HepG2 (cell line): ENCODE measurements around the gene FGFR4. TPM values are rescaled to one million over a fixed set of nuclear protein-coding genes. Genes with fewer than 3 reads are reported as not detected.

Experiments used
- ATAC-seq: fragments of 200-7000 bp; cut with Tn5 transposase; 3 replicates; pipeline ENCODE4 v1.9.1; 2020; ENCODE audit warnings: mild to moderate bottlenecking, moderate library complexity
- BruUV-seq: library from RNA; stranded (reverse); fragments of 400-500 nt; replicated peaks from 2 replicates; lab custom pipeline; 2021; lab: Mats Ljungman, UMichigan
- CTCF ChIA-PET: fragments of 300-600 bp; formaldehyde crosslinking; extraction: SDS; loops from one replicate; lab custom pipeline; 2021; ENCODE audit warnings: low total read pairs, inconsistent platforms, low intra/inter-chr PET ratio; lab: Yijun Ruan, JAX
- POLR2A ChIA-PET: fragments of 350-600 bp; sonication (Branson Sonifier 250); formaldehyde crosslinking; loops from one replicate; lab custom pipeline; 2020; ENCODE audit warnings: antibody characterized with exemption, inconsistent platforms; lab: Yijun Ruan, JAX
- DNase-seq: peaks from one replicate; pipeline ENCODE4 v3.0.0-alpha.2; 2015; ENCODE audit warnings: low spot score
- FAIRE-seq: peaks from 3 replicates; lab custom pipeline; 2011; peaks lifted over from hg19 to GRCh38; lab: Jason Lieb, UNC
- H2AFZ ChIP-seq: one replicate; pipeline ENCODE4 v1.6.1; 2011; ENCODE audit warnings: low read length, inconsistent platforms
- H3K27ac ChIP-seq: fragments of 300-600 bp; 3 replicates; pipeline ENCODE4 v1.8.0; 2011; ENCODE audit warnings: mixed run types, mild to moderate bottlenecking, mixed read lengths, low read length, inconsistent platforms; ENCODE audit not compliant: insufficient read depth; ENCODE audit errors: extremely low read length
- H3K27me3 ChIP-seq, 2 experiments: fragments of 200-600 bp in 1 of 2; 2 replicates in 1 of 2; 3 replicates in 1 of 2; pipeline versions ENCODE4 v1.6.0 to v1.8.0; 2011; ENCODE audit warnings: low read length in 2 of 2, mild to moderate bottlenecking in 2 of 2, moderate library complexity in 2 of 2, inconsistent platforms in 1 of 2; ENCODE audit not compliant: insufficient read depth in 2 of 2, control insufficient read depth in 1 of 2
- H3K36me3 ChIP-seq, 2 experiments: fragments of 200-600 bp in 1 of 2; replicated peaks in 1 of 2; 2 replicates in 1 of 2; 3 replicates in 1 of 2; pipeline versions ENCODE4 v1.5.1 to v1.8.0; 2011; ENCODE audit warnings: low read length in 2 of 2, inconsistent platforms in 1 of 2; ENCODE audit not compliant: insufficient read depth in 2 of 2, control insufficient read depth in 1 of 2
- H3K4me1 ChIP-seq: 2 replicates; pipeline ENCODE4 v1.5.1; 2012; ENCODE audit warnings: low read length, inconsistent platforms; ENCODE audit not compliant: insufficient read depth
- H3K4me2 ChIP-seq: 2 replicates; pipeline ENCODE4 v1.6.0; 2011; ENCODE audit warnings: low read depth, low read length, inconsistent platforms
- H3K4me3 ChIP-seq, 3 experiments: fragments of 200-600 bp in 1 of 3; sonication (generic), shearing (Covaris generic) in 1 of 3; replicated peaks in 1 of 3; 2 replicates each; pipeline ENCODE4 v1.5.1; 2011 to 2016; ENCODE audit warnings: low read length in 3 of 3, inconsistent platforms in 2 of 3, low read depth in 2 of 3, mild to moderate bottlenecking in 2 of 3, control low read depth in 1 of 3, mixed read lengths in 1 of 3; ENCODE audit not compliant: insufficient read depth in 1 of 3
- H3K79me2 ChIP-seq: one replicate; pipeline ENCODE4 v1.6.1; 2011; ENCODE audit warnings: low read length, inconsistent platforms; ENCODE audit not compliant: insufficient read depth
- H3K9ac ChIP-seq: 2 replicates; pipeline ENCODE4 v1.6.0; 2011; ENCODE audit warnings: mild to moderate bottlenecking, low read depth, low read length, inconsistent platforms; ENCODE audit not compliant: insufficient read depth
- H3K9me3 ChIP-seq: 2 replicates; pipeline ENCODE4 v1.5.1; 2012; ENCODE audit warnings: mild to moderate bottlenecking, low read length
- H4K20me1 ChIP-seq: 2 replicates; pipeline ENCODE4 v1.6.0; 2011; ENCODE audit warnings: inconsistent platforms, mild to moderate bottlenecking, low read length, moderate library complexity; ENCODE audit not compliant: insufficient read depth
- DR1 ChIP-seq: sonication (generic); formaldehyde crosslinking; IDR thresholded peaks from 2 replicates; pipeline ENCODE4 v1.8.0; 2021; ENCODE audit warnings: mild to moderate bottlenecking, missing genetic modification reagents, inconsistent platforms
- TARDBP ChIP-seq: sonication (generic); formaldehyde crosslinking; IDR thresholded peaks from 2 replicates; pipeline ENCODE4 v1.8.0; 2022; ENCODE audit warnings: mild to moderate bottlenecking, missing genetic modification reagents
- UBTF ChIP-seq: sonication (generic); formaldehyde crosslinking; IDR thresholded peaks from 2 replicates; pipeline ENCODE4 v1.4.0; 2020; ENCODE audit warnings: mild to moderate bottlenecking, missing genetic modification reagents
- ZNF260 ChIP-seq: sonication (generic); formaldehyde crosslinking; IDR thresholded peaks from 2 replicates; pipeline ENCODE4 v1.4.0; 2020; ENCODE audit warnings: missing genetic modification reagents, low read depth, mild to moderate bottlenecking, borderline replicate concordance
- ZSCAN22 ChIP-seq: sonication (generic); formaldehyde crosslinking; IDR thresholded peaks from 2 replicates; pipeline ENCODE4 v1.4.0; 2020; ENCODE audit warnings: mild to moderate bottlenecking, missing genetic modification reagents
- WGBS: methylation state at CpG from one replicate; pipeline ENCODE4 v1.1.6; 2017; ENCODE audit warnings: low lambda C conversion rate; 5-methylcytosine and 5-hydroxymethylcytosine counted together
- in situ Hi-C: cut with HindIII; loops from 2 replicates; pipeline ENCODE4 v1.10.0; 2017; ENCODE audit warnings: low pct_unique_long_range_greater_than_20kb; ENCODE audit not compliant: extremely low pct_ligation_motif_present
- intact Hi-C: fragments of 100-400 bp; cut with micrococcal nuclease; formaldehyde crosslinking; loops from one replicate; pipeline ENCODE4 v1.10.0; 2022; ENCODE audit not compliant: unreplicated experiment
- polyA plus RNA-seq, 8 experiments: library from polyadenylated mRNA; depleted of rRNA in 3 of 8; stranded (reverse) in 7 of 8; unstranded in 1 of 8; fragments of >200 nt; fragmentation: Illumina TruSeq in 4 of 8; extraction: Trizol in 4 of 8; gene quantifications; 2 replicates each; pipeline versions ENCODE4 v1.2.1 to v1.2.3, GENCODE V29; 2011 to 2016; ENCODE audit warnings: low read depth in 4 of 8, missing spikeins in 1 of 8, mixed read lengths in 1 of 8; ENCODE audit not compliant: insufficient read depth in 1 of 8
- total RNA-seq, 5 experiments: library from RNA; depleted of rRNA; stranded (reverse); fragments of >200 nt; fragmentation: Illumina TruSeq; extraction: Trizol; gene quantifications; 2 replicates each; pipeline ENCODE4 v1.2.3, GENCODE V29; 2016; ENCODE audit warnings: low read depth in 1 of 5
- TF ChIP-seq, protein P1 (sequence below): sonication (generic); formaldehyde crosslinking; IDR thresholded peaks from 2 replicates; pipeline ENCODE4 v1.4.0; 2020; ENCODE audit warnings: missing genetic modification reagents

The FGFR4 gene
- total and polyA plus RNA-seq, 2 of the 13 experiments (the other 11 are each of a cell fraction or from before 2014, with no cell fraction given) = 129 to 219 TPM

GRCh38 chr5:177117441-177118045, 30.8 kb downstream of the FGFR4 start:
- WGBS = 77% methylated on average over 30 of the region's 30 CpGs
- in situ Hi-C loops = loop anchor here (25.0 kb wide), 1 partner anchor 345 kb away; the partner anchor contains the start of gene DBN1
- no peak for ATAC-seq
- Histone ChIP-seq H4K20me1 (no peaks in the 10 kb centered on the region), H3K36me3 (no peaks in the 10 kb centered on the region), H2AFZ (no peak overlapping the region), H3K27ac (no peak overlapping the region), H3K4me2 (no peak overlapping the region), H3K79me2 (no peaks in the 10 kb centered on the region), H3K4me1 (peaks cover 26% of the 10 kb centered on the region), H3K27me3 (no peaks in the 10 kb centered on the region), H3K9me3 (no peaks in the 10 kb centered on the region), H3K9ac (no peak overlapping the region), H3K4me3 (no peak overlapping the region)
- ChIA-PET POLR2A (no interaction called here), CTCF (no interaction called here)
- TF ChIP-seq ZSCAN22 (no peak), ZNF260 (CRISPR knock-in tag) (no peak), UBTF (no peak), TARDBP (CRISPR knock-in tag) (no peak), DR1 (CRISPR knock-in tag) (no peak)
- TF ChIP-seq, protein P1, sequence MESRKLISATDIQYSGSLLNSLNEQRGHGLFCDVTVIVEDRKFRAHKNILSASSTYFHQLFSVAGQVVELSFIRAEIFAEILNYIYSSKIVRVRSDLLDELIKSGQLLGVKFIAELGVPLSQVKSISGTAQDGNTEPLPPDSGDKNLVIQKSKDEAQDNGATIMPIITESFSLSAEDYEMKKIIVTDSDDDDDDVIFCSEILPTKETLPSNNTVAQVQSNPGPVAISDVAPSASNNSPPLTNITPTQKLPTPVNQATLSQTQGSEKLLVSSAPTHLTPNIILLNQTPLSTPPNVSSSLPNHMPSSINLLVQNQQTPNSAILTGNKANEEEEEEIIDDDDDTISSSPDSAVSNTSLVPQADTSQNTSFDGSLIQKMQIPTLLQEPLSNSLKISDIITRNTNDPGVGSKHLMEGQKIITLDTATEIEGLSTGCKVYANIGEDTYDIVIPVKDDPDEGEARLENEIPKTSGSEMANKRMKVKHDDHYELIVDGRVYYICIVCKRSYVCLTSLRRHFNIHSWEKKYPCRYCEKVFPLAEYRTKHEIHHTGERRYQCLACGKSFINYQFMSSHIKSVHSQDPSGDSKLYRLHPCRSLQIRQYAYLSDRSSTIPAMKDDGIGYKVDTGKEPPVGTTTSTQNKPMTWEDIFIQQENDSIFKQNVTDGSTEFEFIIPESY (CRISPR knock-in tag) = no peak; the same call in 1 of the 2 replicates
- BruUV-seq = no TSS peak
- intact Hi-C loops = no loop called here
- FAIRE-seq = no peak
- no peak for DNase-seq
